GM21786 (cell line): ENCODE results near the gene PTPRN2.

Experiments
- ATAC-seq: cut with Tn5 transposase; IDR thresholded peaks from one replicate; pipeline ENCODE4 v1.9.1; 2021; ENCODE audit not compliant: unreplicated experiment

PTPRN2 gene

GRCh38 chr7:157817944-157818700 is 769.5 kb downstream of the PTPRN2 start:
- no peak for ATAC-seq

GRCh38 chr7:157817433-157817832 is 770.2 kb downstream of the PTPRN2 start:
- ATAC-seq = no peak

GRCh38 chr7:157816526-157817250 is 770.9 kb downstream of the PTPRN2 start:
- ATAC-seq = no peak

GRCh38 chr7:157816086-157816485 is 771.5 kb downstream of the PTPRN2 start:
- no peak for ATAC-seq

GRCh38 chr7:157815706-157816022 is 772.0 kb downstream of the PTPRN2 start:
- ATAC-seq = no peak

- ATAC-seq = no peak
Measured at GRCh38 chr7:157814931-157815705, 772.5 kb downstream of the PTPRN2 start.

- ATAC-seq = no peak
Measured at GRCh38 chr7:157813741-157814661, 773.6 kb downstream of the PTPRN2 start.

- no peak for ATAC-seq
Measured at GRCh38 chr7:157813053-157813452, 774.6 kb downstream of the PTPRN2 start.

GRCh38 chr7:157811946-157812345 is 775.7 kb downstream of the PTPRN2 start:
- no peak for ATAC-seq

GRCh38 chr7:157809863-157810851 is 777.5 kb downstream of the PTPRN2 start:
- no peak for ATAC-seq

- ATAC-seq = no peak
Measured at GRCh38 chr7:157809154-157809862, 778.3 kb downstream of the PTPRN2 start.

GRCh38 chr7:157808042-157808441 is 779.6 kb downstream of the PTPRN2 start:
- no peak for ATAC-seq

- no peak for ATAC-seq
Measured at GRCh38 chr7:157807510-157807909, 780.1 kb downstream of the PTPRN2 start.

- ATAC-seq = no peak
Measured at GRCh38 chr7:157806711-157807110, 780.9 kb downstream of the PTPRN2 start.

- no peak for ATAC-seq
Measured at GRCh38 chr7:157805713-157806112, 781.9 kb downstream of the PTPRN2 start.

- no peak for ATAC-seq
Measured at GRCh38 chr7:157803906-157804305, 783.7 kb downstream of the PTPRN2 start.

- ATAC-seq = no peak
Measured at GRCh38 chr7:157801971-157802675, 785.5 kb downstream of the PTPRN2 start.

- ATAC-seq = no peak
Measured at GRCh38 chr7:157801113-157801512, 786.5 kb downstream of the PTPRN2 start.
